WERI-Rb-1 (cell line): ENCODE data around the gene LRRC8C.

Experiments
- DNase-seq: peaks from one replicate; pipeline ENCODE4 v3.0.0-alpha.2; 2020
- H3K27ac ChIP-seq: fragments of 250-450 bp; sonication (Bioruptor Pico); 2 replicates; pipeline ENCODE4 v1.5.1; 2020; ENCODE audit warnings: mild to moderate bottlenecking, moderate library complexity
- H3K27me3 ChIP-seq: fragments of 250-450 bp; sonication (Bioruptor Pico); 2 replicates; pipeline ENCODE4 v1.5.1; 2021; ENCODE audit warnings: mild to moderate bottlenecking, low read depth, moderate library complexity; ENCODE audit not compliant: insufficient read depth, severe bottlenecking
- H3K36me3 ChIP-seq: fragments of 250-450 bp; sonication (Bioruptor Pico); 2 replicates; pipeline ENCODE4 v1.5.1; 2020; ENCODE audit warnings: mild to moderate bottlenecking, moderate library complexity
- H3K4me3 ChIP-seq: 2 replicates; pipeline ENCODE4 v1.5.1; 2011; ENCODE audit warnings: low read depth, mild to moderate bottlenecking, control low read depth, low read length
- H3K9me3 ChIP-seq: fragments of 250-450 bp; sonication (Bioruptor Pico); 2 replicates; pipeline ENCODE4 v1.5.1; 2021; ENCODE audit warnings: mild to moderate bottlenecking, moderate library complexity; ENCODE audit not compliant: severe bottlenecking
- TF ChIP-seq, protein P1 (sequence below): IDR thresholded peaks from 2 replicates; pipeline ENCODE4 v1.5.1; 2011; ENCODE audit warnings: low read depth, mild to moderate bottlenecking, control low read depth, inconsistent platforms, low read length

The LRRC8C gene

DNA sequence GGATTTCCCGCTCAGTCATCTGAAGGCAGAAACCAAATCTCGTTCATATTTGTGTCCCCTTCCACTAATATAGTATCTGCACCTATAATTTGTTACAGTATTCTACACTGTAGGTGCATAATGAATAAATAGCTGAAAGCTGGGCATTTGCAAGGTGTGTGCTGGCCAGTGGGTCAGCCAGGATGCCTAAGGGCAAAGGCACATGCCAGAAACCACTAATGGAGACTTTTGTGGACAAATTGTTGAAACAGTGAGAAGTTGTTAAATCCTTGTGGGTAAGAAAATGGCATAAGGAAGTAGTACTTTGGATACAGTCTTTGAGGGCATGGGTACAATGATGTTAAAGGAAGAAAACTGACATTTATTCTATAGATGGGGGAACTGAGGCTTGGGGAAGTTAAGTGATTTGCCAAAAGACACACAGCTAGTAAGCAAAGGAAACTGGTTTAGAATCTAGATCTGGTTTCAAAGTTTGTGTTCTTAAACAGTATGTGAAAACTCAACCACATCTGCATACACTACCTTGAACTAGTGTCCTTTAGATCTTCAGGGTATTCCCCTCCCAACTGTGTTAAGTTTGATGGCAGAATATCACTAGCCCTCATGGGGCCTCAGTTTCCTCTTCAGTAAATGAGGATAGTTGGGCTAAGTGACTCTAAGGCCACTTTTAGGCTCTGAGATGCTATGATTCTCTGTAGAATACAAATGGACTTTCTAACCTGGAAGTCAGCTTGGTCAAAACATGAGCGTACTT is 26.5 kb upstream of the LRRC8C start:
- Histone ChIP-seq H3K4me3 (no peak overlapping the region), H3K9me3 (no peaks in the 10 kb centered on the region), H3K27ac (no peak overlapping the region), H3K36me3 (no peaks in the 10 kb centered on the region), H3K27me3 (no peaks in the 10 kb centered on the region)
- DNase-seq, result no peak
- TF ChIP-seq, protein P1, sequence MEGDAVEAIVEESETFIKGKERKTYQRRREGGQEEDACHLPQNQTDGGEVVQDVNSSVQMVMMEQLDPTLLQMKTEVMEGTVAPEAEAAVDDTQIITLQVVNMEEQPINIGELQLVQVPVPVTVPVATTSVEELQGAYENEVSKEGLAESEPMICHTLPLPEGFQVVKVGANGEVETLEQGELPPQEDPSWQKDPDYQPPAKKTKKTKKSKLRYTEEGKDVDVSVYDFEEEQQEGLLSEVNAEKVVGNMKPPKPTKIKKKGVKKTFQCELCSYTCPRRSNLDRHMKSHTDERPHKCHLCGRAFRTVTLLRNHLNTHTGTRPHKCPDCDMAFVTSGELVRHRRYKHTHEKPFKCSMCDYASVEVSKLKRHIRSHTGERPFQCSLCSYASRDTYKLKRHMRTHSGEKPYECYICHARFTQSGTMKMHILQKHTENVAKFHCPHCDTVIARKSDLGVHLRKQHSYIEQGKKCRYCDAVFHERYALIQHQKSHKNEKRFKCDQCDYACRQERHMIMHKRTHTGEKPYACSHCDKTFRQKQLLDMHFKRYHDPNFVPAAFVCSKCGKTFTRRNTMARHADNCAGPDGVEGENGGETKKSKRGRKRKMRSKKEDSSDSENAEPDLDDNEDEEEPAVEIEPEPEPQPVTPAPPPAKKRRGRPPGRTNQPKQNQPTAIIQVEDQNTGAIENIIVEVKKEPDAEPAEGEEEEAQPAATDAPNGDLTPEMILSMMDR, result no peak

DNA sequence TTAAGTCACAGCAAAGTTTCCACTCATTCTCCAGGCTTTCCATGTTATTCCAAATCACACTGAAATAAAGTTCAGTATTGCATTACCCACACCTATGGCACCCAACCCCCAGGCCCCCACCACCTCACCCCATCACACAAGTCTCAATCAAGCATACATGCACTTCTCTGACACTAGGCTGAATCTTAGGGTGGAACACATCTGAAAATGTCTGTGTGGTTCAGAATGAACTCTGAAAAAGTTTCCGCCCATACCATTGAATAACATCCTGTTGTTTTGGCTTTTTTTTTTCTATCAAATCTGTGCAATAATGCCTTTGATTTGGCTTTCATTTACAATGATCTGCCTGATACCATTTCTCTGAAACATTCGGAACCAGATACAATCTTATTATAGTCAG is 25.8 kb upstream of the LRRC8C start:
- H3K9me3 ChIP-seq, result no peaks in the 10 kb centered on the region
- H3K36me3 ChIP-seq, result no peaks in the 10 kb centered on the region
- H3K27ac ChIP-seq, result no peak overlapping the region
- H3K27me3 ChIP-seq, result no peaks in the 10 kb centered on the region
- no peak overlapping the region for H3K4me3 ChIP-seq
- TF ChIP-seq, protein P1, result no peak
- no peak for DNase-seq

DNA sequence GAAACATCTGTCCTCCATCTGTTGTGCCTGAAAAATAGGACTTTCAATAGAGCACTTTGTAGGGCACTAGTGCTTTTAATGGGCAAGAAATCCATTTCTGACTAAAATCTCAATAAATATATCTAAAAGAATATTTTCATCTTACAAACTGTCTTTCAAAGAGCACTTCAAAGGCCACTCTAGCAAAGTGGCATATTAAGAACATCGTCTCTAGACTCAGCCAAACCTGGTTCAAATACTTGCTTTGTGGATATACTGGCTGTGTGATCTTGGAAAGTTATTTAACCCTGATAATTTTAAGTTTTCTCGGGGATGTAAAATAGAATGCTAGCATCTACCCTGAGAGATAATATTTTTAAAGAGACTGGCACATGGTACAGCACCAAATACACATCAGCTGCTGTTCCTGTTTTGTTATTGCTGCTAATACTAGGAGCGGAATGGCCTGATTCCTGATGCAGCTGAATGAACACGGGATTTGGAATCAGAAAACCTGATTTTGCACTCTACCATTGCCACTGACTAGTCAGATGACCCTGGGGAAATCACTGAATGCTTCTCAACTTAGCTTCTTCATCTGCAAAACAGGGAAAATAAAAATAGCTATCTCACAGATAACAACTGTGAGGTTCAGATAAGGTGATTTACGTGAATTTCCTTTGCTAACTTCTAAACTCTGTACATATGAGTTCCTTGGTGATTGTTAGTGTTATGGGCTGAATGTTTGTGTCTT is 25.2 kb upstream of the LRRC8C start:
- no peak overlapping the region for H3K27ac ChIP-seq
- H3K4me3 ChIP-seq, result no peak overlapping the region
- no peaks in the 10 kb centered on the region for H3K27me3 ChIP-seq
- no peaks in the 10 kb centered on the region for H3K36me3 ChIP-seq
- H3K9me3 ChIP-seq, result no peaks in the 10 kb centered on the region
- DNase-seq, result no peak
- TF ChIP-seq, protein P1, result no peak

DNA sequence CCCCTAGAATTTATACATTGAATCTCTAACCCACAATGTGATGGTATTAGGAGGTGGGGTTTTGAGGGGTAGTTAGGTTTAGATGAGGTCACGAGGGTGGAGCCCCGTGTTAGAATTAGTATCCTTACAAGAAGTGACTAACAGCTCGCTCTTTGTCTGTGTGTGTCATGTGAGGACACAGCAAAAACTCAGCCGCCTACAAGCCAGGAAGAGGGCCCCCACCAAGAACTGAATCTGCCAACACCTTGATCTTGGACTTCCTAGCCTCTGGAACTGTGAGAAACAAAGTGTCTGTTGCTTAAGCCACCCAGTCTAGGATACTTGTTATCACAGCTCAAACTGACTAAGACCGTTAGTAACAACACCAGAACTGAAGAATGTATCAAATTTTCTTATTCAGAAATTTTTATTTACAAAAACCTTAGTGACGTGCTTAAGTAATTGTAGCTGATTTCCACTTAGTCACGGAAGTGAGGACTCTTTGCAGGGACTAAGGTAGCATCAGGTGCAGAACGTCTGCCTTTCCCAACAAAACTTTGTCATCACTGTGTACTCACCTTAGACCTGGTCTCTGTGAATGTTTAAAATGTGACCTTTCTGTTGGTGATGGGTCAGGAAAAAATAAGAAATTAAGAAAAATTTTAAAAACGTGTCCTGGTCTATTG is 24.5 kb upstream of the LRRC8C start:
- TF ChIP-seq, protein P1, result no peak
- no peaks in the 10 kb centered on the region for H3K9me3 ChIP-seq
- H3K4me3 ChIP-seq, result no peak overlapping the region
- H3K27me3 ChIP-seq, result no peaks in the 10 kb centered on the region
- DNase-seq, result no peak
- no peak overlapping the region for H3K27ac ChIP-seq
- H3K36me3 ChIP-seq, result no peaks in the 10 kb centered on the region

DNA sequence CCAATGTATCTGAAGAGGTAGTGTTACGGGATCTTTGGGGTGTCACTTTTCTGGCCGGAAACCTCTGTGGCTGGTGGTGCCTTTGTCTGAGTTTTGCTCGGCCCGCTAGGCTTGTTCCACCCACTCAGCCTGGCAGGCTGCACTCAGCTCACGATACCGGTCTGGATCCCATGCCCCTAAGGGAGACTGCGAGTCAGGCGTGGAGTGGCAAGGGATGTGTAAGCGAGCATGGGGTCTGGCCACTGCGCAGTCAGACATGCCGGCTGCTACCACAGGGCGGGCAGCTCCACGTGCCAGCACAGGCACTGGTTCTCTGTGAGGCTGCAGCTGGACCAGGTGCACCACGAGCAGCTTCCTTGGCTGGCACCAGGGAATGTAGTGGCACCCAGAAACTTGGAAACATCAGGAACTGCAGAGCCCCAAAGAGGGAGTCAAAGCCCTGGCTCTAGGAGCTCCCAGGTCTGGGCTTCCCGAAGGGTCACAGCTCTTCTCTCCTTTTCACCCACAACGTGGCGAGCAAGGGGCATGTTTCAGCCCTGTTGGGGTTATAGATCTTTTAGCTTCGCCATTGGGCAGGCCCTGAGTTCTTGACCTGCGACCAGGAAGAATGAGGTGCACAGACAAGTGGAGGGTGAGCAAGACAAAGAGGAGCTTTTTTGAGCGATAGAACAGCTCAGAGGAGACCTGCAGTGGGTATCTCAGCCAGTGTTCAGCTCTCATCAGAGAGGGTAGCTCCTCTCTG is 23.8 kb upstream of the LRRC8C start:
- no peak for DNase-seq
- Histone ChIP-seq H3K36me3 (no peaks in the 10 kb centered on the region), H3K4me3 (no peak overlapping the region), H3K27me3 (no peaks in the 10 kb centered on the region), H3K9me3 (no peaks in the 10 kb centered on the region), H3K27ac (no peak overlapping the region)
- TF ChIP-seq, protein P1, result no peak
